ENCODE results near the gene TBC1D14. TPM values are rescaled to one million over a fixed set of nuclear protein-coding genes. Genes with fewer than 3 reads are reported as not detected.

Gene TBC1D14
- total and polyA plus RNA-seq, 2 of the 8 experiments (the other 6 are each of a cell fraction or from before 2014, with no cell fraction given), result 45.6 to 48.2 TPM

DNA sequence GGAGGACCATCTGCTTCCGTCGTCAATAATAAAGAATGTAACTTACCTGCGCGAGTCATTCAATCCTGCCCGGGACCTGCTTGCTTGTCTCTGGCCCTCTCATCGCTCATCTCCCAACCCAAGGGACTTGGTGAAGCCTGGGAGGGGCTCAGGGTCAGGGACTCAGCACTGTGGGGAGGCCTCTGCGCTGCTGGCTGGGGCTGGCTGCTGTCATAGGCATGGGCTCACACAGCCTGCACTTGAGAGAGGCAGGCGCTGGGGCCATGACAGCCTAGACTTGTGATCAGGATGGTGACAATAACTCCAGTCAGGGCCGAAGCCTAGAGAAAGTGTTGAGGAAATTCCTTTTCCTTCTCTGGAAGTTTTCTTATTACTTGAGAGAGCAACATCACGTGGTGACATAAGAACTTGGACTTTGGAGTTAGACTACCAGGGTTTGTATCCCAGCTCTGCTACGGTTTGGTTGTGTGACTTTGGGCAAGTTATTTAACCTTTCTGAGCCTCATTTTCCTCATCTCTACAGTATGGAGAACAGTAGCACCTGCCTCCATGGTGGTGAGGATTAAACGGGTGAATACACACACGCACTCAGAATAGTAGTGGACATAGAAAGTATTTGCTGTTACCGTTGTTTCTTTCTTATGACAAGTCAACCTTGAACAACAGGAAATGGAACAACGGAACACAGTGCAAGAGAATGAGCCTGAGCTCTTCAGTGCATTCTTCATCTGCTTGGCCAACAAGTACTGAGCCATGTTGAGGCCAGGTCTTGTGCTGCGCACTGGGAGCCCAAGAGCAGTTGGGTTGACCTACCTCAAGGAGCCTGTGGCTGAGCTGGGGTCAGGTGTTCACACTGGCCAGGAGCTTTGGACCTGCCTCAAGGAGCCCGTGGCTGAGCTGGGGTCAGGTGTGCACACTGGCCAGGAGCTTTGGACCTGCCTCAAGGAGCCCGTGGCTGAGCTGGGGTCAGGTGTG, 60.5 kb downstream of the TBC1D14 start:
- CTCF ChIA-PET (ENCODE audit: partially characterized antibody), result interaction anchor here (1.3 kb wide), 1 partner anchor 53 kb away, joined by 4 read pairs; no protein-coding TSS in a partner anchor
- DNase-seq (ENCODE audit: low read depth in 1 of 2, low spot score in 2 of 2) (no peak), FAIRE-seq (no peak)
- Histone ChIP-seq H4K5ac (ENCODE audit: insufficient read length, low read depth, low read length) (no peak overlapping the region), H4K8ac (ENCODE audit: extremely low read depth, insufficient read depth, low read length) (no peak overlapping the region), H3K14ac (ENCODE audit: insufficient read length) (no peak overlapping the region), H2BK5ac (ENCODE audit: low read depth, low read length) (no peak overlapping the region), H3K36me3 (ENCODE audit: control insufficient read depth in 2 of 4, insufficient read depth in 4 of 4, low read length in 3 of 4) (no peaks in the 10 kb centered on the region), H3K4ac (replicated peaks; ENCODE audit: insufficient read length, low read depth, low read length) (no peak overlapping the region), H3K9ac (replicated peaks in 1 of 4; ENCODE audit: extremely low read depth in 1 of 4, low read depth in 3 of 4, low read length in 3 of 4) (no peak overlapping the region), H3K79me1 (ENCODE audit: low read depth, low read length) (peaks cover 8% of the 10 kb centered on the region; the same call in 1 of the 2 replicates), H2BK15ac (ENCODE audit: low read length) (no peak overlapping the region), H2AFZ (ENCODE audit: low read length) (no peak overlapping the region), H4K91ac (replicated peaks; ENCODE audit: insufficient read length, low read length) (no peak overlapping the region), H2BK12ac (ENCODE audit: low read depth, low read length) (no peak overlapping the region), H2BK20ac (ENCODE audit: low read length) (0 out of 2 replicates have a peak overlapping the region, but pooled peaks have one; percentile 24), H3K18ac (ENCODE audit: extremely low read depth, low read length) (no peak overlapping the region), H3K23me2 (ENCODE audit: low read depth, low read length) (no peaks in the 10 kb centered on the region), H3K4me1 (replicated peaks in 1 of 4; ENCODE audit: control insufficient read depth in 3 of 4, insufficient read depth in 4 of 4, low read length in 3 of 4) (peaks cover 15 to 23% (median 19%) of the 10 kb centered on the region in 4 experiments; a peak in 6 of 7 replicates), H4K20me1 (replicated peaks in 1 of 2; ENCODE audit: control insufficient read depth in 1 of 2, insufficient read depth in 2 of 2, low read length in 2 of 2) (peaks cover 0 to 1% of the 10 kb centered on the region in 2 experiments), H3K56ac (replicated peaks; ENCODE audit: insufficient read length, low read depth, low read length) (no peak overlapping the region), H3K27ac (ENCODE audit: low read depth, low read length) (no peak overlapping the region), H2AK5ac (ENCODE audit: low read depth, low read length) (no peak overlapping the region), H3K4me3 (ENCODE audit: extremely low read depth in 1 of 4, insufficient read depth in 2 of 4, low read depth in 3 of 4, low read length in 4 of 4) (no peak overlapping the region), H2BK120ac (replicated peaks; ENCODE audit: low read depth, low read length) (no peak overlapping the region), H3K4me2 (ENCODE audit: insufficient read depth in 1 of 2, low read depth in 2 of 2, low read length in 2 of 2) (no peak overlapping the region), H3K23ac (ENCODE audit: insufficient read length) (no peak overlapping the region), H3K79me2 (ENCODE audit: control insufficient read depth in 1 of 2, insufficient read depth in 2 of 2, low read length in 2 of 2) (peaks cover 0 to 15% of the 10 kb centered on the region in 2 experiments; a peak in 1 of 4 replicates), H3K9me3 (ENCODE audit: insufficient read depth in 2 of 2, low read depth in 1 of 2, low read length in 1 of 2) (no peaks in the 10 kb centered on the region), H3K27me3 (replicated peaks in 1 of 4; ENCODE audit: control insufficient read depth in 3 of 4, extremely low read depth in 1 of 4, insufficient read depth in 3 of 4, low read length in 3 of 4) (no peaks in the 10 kb centered on the region)
- WGBS, 2 experiments (ENCODE audit: extremely low coverage in 1 of 2, insufficient coverage in 1 of 2, insufficient read length in 1 of 2, insufficient replicate concordance in 2 of 2, low coverage in 1 of 2, low lambda C conversion rate in 2 of 2, missing lambda C conversion rate in 1 of 2), result 93% methylated on average over 17 of the region's 18 CpGs; no CpG with 5 or more reads in 1 of the 2 experiments
- POLR2A ChIA-PET (ENCODE audit: partially characterized antibody), result interaction anchor here (1.4 kb wide), 1 partner anchor 15 kb away, joined by 4 read pairs; no protein-coding TSS in a partner anchor
- no peak for TF ChIP-seq SP1 (IDR thresholded peaks at IDR 0.05; ENCODE audit: low read depth, low read length)
- TF ChIP-seq KDM5A (IDR thresholded peaks at IDR 0.05; ENCODE audit: low read length), result no peak
- no peak for TF ChIP-seq RBBP5 (IDR thresholded peaks at IDR 0.05; ENCODE audit: borderline replicate concordance, low read depth, low read length)
- TF ChIP-seq EZH2 (IDR thresholded peaks at IDR 0.05; ENCODE audit: low read depth, low read length, severe bottlenecking), result no peak
- no peak for TF ChIP-seq FOSL1 (IDR thresholded peaks at IDR 0.05; ENCODE audit: insufficient read depth, low read depth, low read length)
- no peak for TF ChIP-seq TCF12 (IDR thresholded peaks at IDR 0.05; ENCODE audit: low read depth, low read length)
- no peak for TF ChIP-seq POLR2AphosphoS5 (IDR thresholded peaks at IDR 0.05; ENCODE audit: low read depth, low read length)
- TF ChIP-seq RAD21 (IDR thresholded peaks at IDR 0.05 in 1 of 2, conservative IDR thresholded peaks at IDR 0.05 in 1 of 2; ENCODE audit: low read depth in 2 of 2, low read length in 2 of 2), result no peak
- TF ChIP-seq JUND (IDR thresholded peaks at IDR 0.05; ENCODE audit: low read length), result no peak
- TF ChIP-seq GABPA (IDR thresholded peaks at IDR 0.05; ENCODE audit: borderline replicate concordance, insufficient read depth, low read length), result no peak
